ENCODE measurements around the gene CCDC192.

DNA sequence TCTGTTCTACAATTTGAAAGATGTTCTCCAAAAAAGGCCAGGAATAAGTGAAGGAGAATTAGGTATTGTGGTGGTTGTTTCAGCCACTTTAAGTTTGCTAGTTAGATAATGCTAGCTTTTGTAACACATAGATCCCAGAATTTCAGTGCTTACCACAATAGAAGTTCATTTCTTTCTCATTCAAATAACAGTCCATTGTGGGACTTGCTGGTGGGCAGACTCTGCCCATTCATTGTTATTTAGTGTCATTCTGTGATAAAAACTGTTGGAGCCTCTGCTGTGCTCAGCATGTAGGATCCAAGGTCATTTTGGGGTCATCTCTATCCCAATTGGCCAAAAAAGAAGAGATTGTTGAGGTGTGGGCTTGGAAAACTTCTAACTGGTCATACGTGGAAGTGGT is 106.8 kb downstream of the CCDC192 start:
- TF ChIP-seq POLR2A (IDR thresholded peaks at IDR 0.05; ENCODE audit: low read depth, low read length) = no peak
- no peak for TF ChIP-seq POLR2AphosphoS5 (IDR thresholded peaks at IDR 0.05; ENCODE audit: low read depth, low read length)
- no peak for TF ChIP-seq TAF1 (IDR thresholded peaks at IDR 0.05; ENCODE audit: low read depth, low read length)
